Breast epithelium (tissue), 3 donors: ENCODE results near the gene ITLN1.

Experiments
- POLR2A ChIP-seq: fragments of 450-650 bp; IDR thresholded peaks from one replicate; pipeline ENCODE4 v1.6.1; 2016; ENCODE audit warnings: antibody characterized with exemption, mild to moderate bottlenecking, moderate library complexity
- POLR2AphosphoS5 ChIP-seq, 3 donors: sonication (generic); formaldehyde crosslinking; IDR thresholded peaks; one replicate each; pipeline ENCODE4 v1.6.1; 2017; ENCODE audit warnings: antibody characterized with exemption in 3 of 3
- TF ChIP-seq, protein P1 (sequence below), 3 donors: fragments of 450-650 bp; IDR thresholded peaks; one replicate each; pipeline ENCODE4 v1.5.1; 2016 to 2017; ENCODE audit warnings: antibody characterized with exemption in 3 of 3, mild to moderate bottlenecking in 3 of 3, moderate library complexity in 3 of 3

DNA sequence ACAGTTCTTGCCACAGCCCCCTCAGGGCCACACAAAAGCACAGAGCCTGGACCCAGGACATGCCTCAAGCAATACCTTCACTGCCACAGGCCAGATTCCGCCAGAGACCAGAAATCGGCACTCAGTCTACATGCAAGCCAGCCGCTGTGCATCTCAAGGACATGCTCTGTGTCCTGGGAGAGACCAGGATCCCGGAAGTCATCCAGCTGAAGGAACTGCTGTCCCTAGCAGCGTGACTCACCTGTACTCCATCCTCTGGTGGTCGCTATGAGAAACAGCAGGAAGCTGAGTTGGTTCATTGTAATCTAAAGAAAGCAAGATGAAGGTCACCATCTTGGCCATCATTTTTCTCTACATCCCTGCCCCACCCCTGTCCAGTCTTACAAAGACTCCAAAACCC lies 401 bp downstream of the ITLN1 start:
- TF ChIP-seq, protein P1, sequence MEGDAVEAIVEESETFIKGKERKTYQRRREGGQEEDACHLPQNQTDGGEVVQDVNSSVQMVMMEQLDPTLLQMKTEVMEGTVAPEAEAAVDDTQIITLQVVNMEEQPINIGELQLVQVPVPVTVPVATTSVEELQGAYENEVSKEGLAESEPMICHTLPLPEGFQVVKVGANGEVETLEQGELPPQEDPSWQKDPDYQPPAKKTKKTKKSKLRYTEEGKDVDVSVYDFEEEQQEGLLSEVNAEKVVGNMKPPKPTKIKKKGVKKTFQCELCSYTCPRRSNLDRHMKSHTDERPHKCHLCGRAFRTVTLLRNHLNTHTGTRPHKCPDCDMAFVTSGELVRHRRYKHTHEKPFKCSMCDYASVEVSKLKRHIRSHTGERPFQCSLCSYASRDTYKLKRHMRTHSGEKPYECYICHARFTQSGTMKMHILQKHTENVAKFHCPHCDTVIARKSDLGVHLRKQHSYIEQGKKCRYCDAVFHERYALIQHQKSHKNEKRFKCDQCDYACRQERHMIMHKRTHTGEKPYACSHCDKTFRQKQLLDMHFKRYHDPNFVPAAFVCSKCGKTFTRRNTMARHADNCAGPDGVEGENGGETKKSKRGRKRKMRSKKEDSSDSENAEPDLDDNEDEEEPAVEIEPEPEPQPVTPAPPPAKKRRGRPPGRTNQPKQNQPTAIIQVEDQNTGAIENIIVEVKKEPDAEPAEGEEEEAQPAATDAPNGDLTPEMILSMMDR (IDR thresholded peaks at IDR 0.05), result peak in 1 of 3 donors; percentile 59
- TF ChIP-seq POLR2AphosphoS5 (IDR thresholded peaks at IDR 0.05), result no peak
- TF ChIP-seq POLR2A, result no peak
